Measurements from ENCODE around the gene ARHGAP8. TPM values are rescaled to one million over a fixed set of nuclear protein-coding genes. Genes with fewer than 3 reads are reported as not detected.
A peak's percentile ranks its signal among the peaks of the same experiment; 100 is the strongest.

The ARHGAP8 gene
- total RNA-seq, 1 donor from 2014 or later = 2.8 TPM

- DNase-seq (ENCODE audit: low read depth) (peak; percentile 58), FAIRE-seq (no peak)
- Mint-ChIP-seq H3K4me3 (ENCODE audit: unreplicated experiment) (no peak overlapping the region), H3K4me1 (ENCODE audit: low read depth, unreplicated experiment) (peaks cover 16% of the 10 kb centered on the region), H3K27me3 (ENCODE audit: low read depth, unreplicated experiment) (peaks cover 16% of the 10 kb centered on the region), H3K9me3 (ENCODE audit: unreplicated experiment) (peaks cover 10% of the 10 kb centered on the region), H3K36me3 (ENCODE audit: low read depth, unreplicated experiment) (no peaks in the 10 kb centered on the region), H3K27ac (ENCODE audit: unreplicated experiment) (no peak overlapping the region)
- TF ChIP-seq CTCF (IDR thresholded peaks at IDR 0.05; ENCODE audit: insufficient read depth, low read depth, low read length) = no peak
- TF ChIP-seq EZH2 (IDR thresholded peaks at IDR 0.05; ENCODE audit: insufficient read depth, low read length) = no peak
- Histone ChIP-seq H3K79me2 (ENCODE audit: insufficient read depth, low read length) (no peaks in the 10 kb centered on the region), H4K20me1 (ENCODE audit: insufficient read depth, low read length) (peaks cover 4% of the 10 kb centered on the region), H2AFZ (ENCODE audit: low read depth, low read length) (no peak overlapping the region), H3K36me3 (ENCODE audit: insufficient read depth, low read length) (no peaks in the 10 kb centered on the region), H3K4me3 (ENCODE audit: insufficient read depth, low read depth, low read length) (no peak overlapping the region), H3K4me2 (ENCODE audit: low read length) (peak overlapping the region; percentile 18), H3K9me3 (ENCODE audit: insufficient read depth, low read depth, low read length) (no peaks in the 10 kb centered on the region), H3K27ac (ENCODE audit: low read depth, low read length) (no peak overlapping the region), H3K4me1 (ENCODE audit: insufficient read depth, low read length) (peaks cover 15% of the 10 kb centered on the region), H3K9ac (ENCODE audit: low read length) (no peak overlapping the region), H3K27me3 (ENCODE audit: insufficient read depth, low read length) (peaks cover 35% of the 10 kb centered on the region)
Observed at GRCh38 chr22:44758344-44758973, 6.1 kb downstream of the ARHGAP8 start.

GRCh38 chr22:44759001-44759400 is 6.6 kb downstream of the ARHGAP8 start:
- DNase-seq (ENCODE audit: low read depth) = no peak
- H3K4me2 ChIP-seq (ENCODE audit: low read length) = peak overlapping the region; percentile 18
- peaks cover 16% of the 10 kb centered on the region for H3K4me1 Mint-ChIP-seq (ENCODE audit: low read depth, unreplicated experiment)
- H3K27ac ChIP-seq (ENCODE audit: low read depth, low read length) = no peak overlapping the region
- no peaks in the 10 kb centered on the region for H3K36me3 ChIP-seq (ENCODE audit: insufficient read depth, low read length)
- no peak overlapping the region for H2AFZ ChIP-seq (ENCODE audit: low read depth, low read length)
- no peak for FAIRE-seq
- no peak overlapping the region for H3K9ac ChIP-seq (ENCODE audit: low read length)
- peaks cover 10% of the 10 kb centered on the region for H3K9me3 Mint-ChIP-seq (ENCODE audit: unreplicated experiment)
- H3K36me3 Mint-ChIP-seq (ENCODE audit: low read depth, unreplicated experiment) = no peaks in the 10 kb centered on the region
- TF ChIP-seq EZH2 (IDR thresholded peaks at IDR 0.05; ENCODE audit: insufficient read depth, low read length) (no peak), CTCF (IDR thresholded peaks at IDR 0.05; ENCODE audit: insufficient read depth, low read depth, low read length) (no peak)
- H3K9me3 ChIP-seq (ENCODE audit: insufficient read depth, low read depth, low read length) = no peaks in the 10 kb centered on the region
- no peak overlapping the region for H3K4me3 Mint-ChIP-seq (ENCODE audit: unreplicated experiment)
- H3K27me3 ChIP-seq (ENCODE audit: insufficient read depth, low read length) = peaks cover 31% of the 10 kb centered on the region
- H3K4me3 ChIP-seq (ENCODE audit: insufficient read depth, low read depth, low read length) = no peak overlapping the region
- peaks cover 4% of the 10 kb centered on the region for H4K20me1 ChIP-seq (ENCODE audit: insufficient read depth, low read length)
- H3K79me2 ChIP-seq (ENCODE audit: insufficient read depth, low read length) = no peaks in the 10 kb centered on the region
- H3K27ac Mint-ChIP-seq (ENCODE audit: unreplicated experiment) = peak overlapping the region; percentile 34
- peaks cover 11% of the 10 kb centered on the region for H3K27me3 Mint-ChIP-seq (ENCODE audit: low read depth, unreplicated experiment)
- peaks cover 12% of the 10 kb centered on the region for H3K4me1 ChIP-seq (ENCODE audit: insufficient read depth, low read length)
